HG02588 (cell line): ENCODE data around the gene MBD3L2.
"Not testable (repeated sequence)": the region's sequence is repeated elsewhere in the genome, so short reads cannot be mapped to it uniquely, and the experiment has no call there.

Source experiments
- ATAC-seq: cut with Tn5 transposase; IDR thresholded peaks from one replicate; pipeline ENCODE4 v1.9.1; 2021; ENCODE audit warnings: mild to moderate bottlenecking, moderate library complexity; ENCODE audit not compliant: unreplicated experiment

Gene MBD3L2

DNA sequence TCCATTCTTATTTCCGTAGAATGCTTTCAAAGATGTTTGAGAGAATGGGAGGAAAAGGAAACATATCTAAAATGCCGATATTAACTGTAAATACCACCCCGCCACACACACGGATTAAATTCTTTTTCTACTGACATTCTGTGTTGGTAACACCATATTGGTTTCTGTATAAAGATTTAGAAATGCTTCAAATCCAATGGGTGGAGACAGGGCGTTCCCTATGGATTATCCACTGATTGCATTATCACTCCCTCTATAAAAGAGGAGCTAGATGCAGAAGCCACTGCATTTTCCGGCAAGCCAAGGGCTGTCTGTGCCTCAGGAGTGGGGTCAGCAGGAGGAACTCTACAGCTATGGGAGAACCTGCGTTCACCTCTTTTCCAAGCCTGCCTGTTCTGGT, at the start of gene MBD3L2:
Gene MBD3L2, plus strand, starts transcription at position 301 of the 400 bp plus-strand sequence. Its CDS starts 53 bp downstream, at position 354.
- ATAC-seq = not testable (repeated sequence)

DNA sequence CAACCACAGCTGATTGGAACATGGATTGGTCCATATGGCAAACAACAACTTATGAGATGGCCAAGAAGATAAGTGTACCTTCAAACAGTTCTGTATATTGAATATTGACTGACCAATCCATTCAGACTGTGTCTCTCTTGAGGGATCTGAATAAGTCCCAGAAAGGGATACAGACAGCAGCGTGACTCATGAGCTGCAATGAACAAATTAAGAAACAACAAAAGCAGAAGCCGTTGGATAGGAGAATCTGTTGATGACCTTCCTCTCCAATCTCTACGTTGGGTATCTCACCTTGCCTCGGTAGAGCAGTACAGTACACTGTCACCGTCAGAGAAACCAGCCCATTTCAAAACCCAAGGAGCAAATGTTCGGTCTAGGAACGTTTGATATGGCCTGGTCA, 49.2 kb upstream of the MBD3L2 start:
- ATAC-seq = no peak

DNA sequence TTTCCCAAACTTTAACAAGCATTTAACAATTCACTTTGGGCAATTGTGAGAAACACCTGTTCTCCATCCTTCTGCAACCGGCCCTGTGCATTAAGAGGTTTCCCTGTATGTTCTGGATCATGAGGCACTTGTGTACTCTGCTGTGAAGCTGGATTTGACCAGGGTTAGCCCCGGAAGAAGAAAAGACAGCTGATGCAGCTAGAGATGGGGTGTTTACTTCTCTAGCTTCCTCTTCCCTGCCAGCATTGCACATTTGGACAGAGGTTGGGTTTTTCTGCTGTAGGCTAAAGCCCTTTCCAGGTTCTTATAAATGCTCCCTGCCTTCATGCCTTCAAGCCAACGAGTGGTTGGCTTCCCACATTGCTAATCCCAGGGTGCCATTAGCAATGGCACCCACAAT, 48.8 kb upstream of the MBD3L2 start:
- no peak for ATAC-seq

DNA sequence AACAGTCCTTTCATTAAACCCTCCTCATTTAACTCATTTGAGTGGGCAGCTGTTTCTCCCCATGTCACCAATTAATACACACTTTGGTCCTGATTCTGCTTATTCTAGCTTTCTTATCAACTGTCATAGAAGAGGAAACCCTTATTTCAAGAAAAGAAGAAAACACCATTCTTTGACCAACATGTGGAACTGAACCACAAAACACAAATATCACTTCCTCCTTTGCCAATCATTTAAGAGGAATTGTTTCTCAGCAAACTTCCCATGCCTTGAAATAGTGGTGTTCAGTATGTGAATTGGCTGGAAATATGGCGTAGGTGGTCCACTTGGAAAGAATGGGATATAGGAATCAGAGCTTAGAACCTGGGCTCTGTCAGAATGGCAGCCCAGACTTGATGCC, 48.3 kb upstream of the MBD3L2 start:
- no peak for ATAC-seq

DNA sequence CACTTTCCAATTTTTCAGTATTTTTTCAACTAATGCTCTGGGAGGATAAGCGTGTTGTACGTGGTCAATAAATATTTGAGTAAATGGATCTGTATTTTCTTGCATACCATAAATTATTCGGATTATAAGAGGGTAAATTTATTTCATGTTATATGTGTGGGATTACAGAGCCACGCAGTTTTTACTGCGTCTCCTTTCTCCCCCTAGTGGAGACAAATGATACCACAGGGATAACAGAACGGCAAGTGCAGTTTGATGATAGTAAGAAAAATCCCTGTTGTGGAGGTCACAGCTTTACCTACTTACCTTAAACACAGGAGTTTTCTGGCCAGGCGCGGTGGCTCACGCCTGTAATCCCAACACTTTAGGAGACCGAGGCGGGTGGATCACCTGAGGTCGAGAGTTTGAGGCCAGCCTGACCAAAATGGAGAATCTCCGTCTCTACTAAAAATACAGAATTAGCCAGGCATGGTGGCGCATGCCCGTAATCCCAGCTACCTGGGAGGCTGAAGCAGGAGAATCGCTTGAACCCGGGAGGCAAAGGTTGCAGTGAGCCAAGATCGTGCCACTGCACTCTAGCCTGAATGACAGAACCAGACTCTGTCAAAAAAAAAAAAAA, 44.7 kb upstream of the MBD3L2 start:
- no peak for ATAC-seq

DNA sequence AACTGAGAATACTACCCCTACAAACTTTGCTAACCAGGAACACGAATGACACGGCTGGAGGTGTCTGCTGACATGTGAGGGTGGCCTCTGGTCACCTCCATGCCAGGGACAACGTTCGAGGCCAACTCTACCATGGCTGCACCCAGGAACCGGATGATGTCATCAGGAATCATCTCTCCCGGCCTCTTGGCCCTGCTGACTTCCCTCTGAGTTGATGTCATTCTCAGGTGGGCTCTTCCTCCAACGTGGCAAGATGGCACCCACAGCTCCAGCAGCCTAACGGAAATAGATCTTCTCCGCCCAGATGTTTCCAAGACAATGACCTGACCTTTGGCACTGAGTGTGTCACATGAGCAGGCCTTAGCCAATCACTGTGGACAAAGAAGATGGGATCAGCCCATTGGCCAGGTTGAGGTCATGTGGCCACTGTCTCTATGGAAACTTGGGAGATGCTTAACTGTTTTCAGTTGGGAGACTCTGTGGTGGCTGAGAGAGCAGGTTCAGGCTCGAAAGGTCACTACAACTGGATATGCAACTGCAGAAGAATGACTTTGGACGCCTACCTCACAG, 42.9 kb upstream of the MBD3L2 start:
- no peak for ATAC-seq

DNA sequence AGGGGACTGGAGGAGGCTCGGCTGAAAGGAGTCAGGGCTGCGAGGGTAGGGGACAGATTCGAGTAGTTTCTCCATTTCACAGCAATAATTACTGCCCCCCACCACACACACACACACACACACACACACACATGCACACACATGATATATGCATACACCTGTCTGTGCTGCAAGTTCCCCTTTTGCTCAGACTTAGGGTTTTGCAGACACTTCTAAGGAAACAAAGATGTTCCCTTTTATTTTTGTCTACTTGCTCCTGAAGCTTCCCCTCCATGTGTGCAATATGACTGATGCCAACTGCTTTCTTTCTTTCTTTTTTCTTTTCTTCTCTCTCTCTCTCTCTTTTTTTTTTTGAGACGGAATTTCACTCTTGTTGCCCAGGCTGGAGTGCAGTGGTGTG, 41.3 kb upstream of the MBD3L2 start:
- no peak for ATAC-seq

DNA sequence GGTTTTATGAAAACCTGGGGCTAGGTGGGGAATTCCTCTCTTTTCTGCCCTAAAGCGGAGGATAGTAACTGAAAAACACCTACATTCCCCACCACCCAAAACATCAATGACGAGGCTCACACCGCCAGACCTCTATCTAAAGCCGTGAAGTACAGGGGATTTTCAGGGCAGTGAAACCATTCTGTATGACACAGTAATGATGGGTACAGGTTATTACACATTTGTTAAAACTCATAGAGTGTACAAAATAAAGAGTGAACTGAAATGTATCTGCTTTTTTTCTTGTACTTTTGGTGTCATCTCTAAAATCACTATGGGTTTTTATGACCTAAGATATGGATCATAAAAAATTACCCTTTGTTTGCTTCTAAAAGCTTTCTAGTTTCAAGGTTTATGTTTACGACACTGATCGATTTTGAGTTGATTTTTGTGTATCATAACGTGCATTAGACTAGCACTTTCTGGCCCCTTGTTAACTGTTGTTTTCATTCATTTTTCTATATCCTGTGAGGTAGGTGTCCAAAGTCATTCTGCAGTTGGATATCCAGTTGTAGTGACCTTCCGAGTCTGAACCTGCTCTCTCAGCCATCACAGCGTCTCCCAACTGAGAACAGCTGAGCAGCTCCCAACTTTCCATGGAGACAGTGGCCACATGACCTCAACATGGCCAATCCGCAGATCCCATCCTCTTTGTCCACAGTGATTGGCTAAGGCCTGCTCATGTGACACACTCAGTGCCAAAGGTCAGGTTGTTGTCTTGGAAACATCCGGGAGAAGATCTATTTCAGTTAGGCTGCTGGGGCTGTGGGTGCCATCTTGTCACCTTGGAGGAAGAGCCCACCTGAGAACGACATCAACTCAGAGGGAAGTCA, 38.2 kb upstream of the MBD3L2 start:
- no peak for ATAC-seq

DNA sequence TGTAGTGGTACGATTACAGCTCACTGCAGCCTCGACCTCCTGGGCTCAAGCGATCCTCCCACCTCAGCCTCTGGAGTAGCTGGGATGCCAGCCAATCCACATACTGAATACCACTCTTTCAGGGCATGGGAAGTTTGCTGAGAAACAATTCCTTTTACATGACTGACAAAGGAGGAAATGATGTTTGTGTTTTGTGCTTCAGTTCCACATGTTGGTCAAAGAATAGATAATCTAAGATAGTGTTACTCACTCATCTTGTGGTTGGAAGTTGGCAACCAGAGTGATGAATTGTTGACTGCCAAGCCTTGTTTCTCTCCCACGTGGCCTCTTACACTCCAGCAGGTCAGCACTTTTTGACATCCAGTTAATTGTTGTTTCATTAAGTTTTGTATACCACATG, 35.4 kb upstream of the MBD3L2 start:
- ATAC-seq = no peak

DNA sequence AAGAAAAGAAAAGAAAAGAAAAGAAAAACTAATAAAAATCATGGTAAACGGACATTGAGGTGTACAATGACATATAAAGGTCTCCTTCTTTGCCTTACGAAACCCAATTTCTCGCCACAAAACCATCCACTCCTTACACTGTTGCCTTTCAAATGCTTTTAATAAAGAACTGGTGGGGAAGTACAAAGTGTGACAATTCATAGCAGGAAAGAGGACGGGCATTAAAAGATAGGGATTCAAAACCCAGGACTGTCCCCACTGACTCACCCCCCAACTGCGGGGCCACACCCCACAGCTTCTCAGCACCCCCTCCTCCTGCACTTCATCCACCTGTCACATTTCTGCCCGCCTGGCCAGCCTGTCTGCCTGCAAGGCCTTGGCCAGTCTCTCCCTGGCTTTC, 30.3 kb upstream of the MBD3L2 start:
- ATAC-seq = no peak

DNA sequence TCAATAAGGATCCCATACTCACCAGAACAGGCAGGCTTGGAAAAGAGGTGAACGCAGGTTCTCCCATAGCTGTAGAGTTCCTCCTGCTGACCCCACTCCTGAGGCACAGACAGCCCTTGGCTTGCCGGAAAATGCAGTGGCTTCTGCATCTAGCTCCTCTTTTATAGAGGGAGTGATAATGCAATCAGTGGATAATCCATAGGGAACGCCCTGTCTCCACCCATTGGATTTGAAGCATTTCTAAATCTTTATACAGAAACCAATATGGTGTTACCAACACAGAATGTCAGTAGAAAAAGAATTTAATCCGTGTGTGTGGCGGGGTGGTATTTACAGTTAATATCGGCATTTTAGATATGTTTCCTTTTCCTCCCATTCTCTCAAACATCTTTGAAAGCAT, 27.8 kb upstream of the MBD3L2 start, which contains the start of gene MBD3L2B:
Gene MBD3L2B, minus strand, starts transcription at position 101 of the 400 bp plus-strand sequence. Its CDS starts 34 bp downstream, at position 67.
- not testable (repeated sequence) for ATAC-seq

DNA sequence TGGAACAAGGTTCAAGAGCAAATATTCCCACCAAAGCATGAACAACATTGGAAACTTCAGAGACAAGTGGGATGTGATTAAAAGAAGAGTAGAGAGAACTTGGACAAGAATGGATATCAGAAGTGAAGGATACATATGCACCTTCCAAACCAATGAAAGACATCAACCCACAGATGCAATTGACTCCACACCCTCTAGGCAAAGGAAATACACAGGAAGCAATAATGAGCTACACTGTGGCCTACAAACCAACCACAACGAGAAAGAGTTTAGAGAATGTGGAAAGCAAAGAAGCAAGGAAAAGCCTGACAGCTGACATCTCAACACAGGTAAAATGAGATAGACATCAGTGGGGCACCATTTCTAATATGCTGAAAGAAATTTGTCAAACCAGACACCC, 20.3 kb upstream of the MBD3L2 start:
- ATAC-seq = not testable (repeated sequence)

DNA sequence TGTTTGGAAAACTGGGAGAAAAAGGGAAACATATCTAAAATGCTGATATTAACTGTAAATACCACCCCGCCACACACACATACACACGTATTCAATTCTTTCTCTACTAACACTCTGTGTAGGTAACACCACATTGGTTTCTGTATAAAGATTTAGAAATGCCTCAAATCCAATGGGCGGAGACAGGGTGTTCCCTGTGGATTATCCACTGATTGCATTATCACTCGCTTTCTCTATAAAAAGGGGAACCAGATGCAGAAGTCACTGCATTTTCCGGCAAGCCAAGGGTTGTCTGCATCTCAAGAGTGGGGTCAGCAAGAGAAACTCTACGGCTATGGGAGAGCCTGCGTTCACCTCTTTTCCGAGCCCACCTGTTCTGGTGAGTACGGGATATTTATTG, 18.8 kb upstream of the MBD3L2 start, which contains the start of gene MBD3L5:
Gene MBD3L5, plus strand, starts transcription at position 301 of the 400 bp plus-strand sequence. Its CDS starts 34 bp downstream, at position 335.
- ATAC-seq = not testable (repeated sequence)

DNA sequence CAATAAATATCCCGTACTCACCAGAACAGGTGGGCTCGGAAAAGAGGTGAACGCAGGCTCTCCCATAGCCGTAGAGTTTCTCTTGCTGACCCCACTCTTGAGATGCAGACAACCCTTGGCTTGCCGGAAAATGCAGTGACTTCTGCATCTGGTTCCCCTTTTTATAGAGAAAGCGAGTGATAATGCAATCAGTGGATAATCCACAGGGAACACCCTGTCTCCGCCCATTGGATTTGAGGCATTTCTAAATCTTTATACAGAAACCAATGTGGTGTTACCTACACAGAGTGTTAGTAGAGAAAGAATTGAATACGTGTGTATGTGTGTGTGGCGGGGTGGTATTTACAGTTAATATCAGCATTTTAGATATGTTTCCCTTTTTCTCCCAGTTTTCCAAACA, 9.0 kb upstream of the MBD3L2 start, which contains the start of gene MBD3L4:
Gene MBD3L4, minus strand, starts transcription at position 101 of the 400 bp plus-strand sequence. Its CDS starts 35 bp downstream, at position 66.
- not testable (repeated sequence) for ATAC-seq

DNA sequence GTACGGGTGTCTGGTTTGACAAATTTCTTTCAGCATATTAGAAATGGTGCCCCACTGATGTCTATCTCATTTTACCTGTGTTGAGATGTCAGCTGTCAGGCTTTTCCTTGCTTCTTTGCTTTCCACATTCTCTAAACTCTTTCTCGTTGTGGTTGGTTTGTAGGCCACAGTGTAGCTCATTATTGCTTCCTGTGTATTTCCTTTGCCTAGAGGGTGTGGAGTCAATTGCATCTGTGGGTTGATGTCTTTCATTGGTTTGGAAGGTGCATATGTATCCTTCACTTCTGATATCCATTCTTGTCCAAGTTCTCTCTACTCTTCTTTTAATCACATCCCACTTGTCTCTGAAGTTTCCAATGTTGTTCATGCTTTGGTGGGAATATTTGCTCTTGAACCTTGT, 7.6 kb upstream of the MBD3L2 start:
- not testable (repeated sequence) for ATAC-seq

DNA sequence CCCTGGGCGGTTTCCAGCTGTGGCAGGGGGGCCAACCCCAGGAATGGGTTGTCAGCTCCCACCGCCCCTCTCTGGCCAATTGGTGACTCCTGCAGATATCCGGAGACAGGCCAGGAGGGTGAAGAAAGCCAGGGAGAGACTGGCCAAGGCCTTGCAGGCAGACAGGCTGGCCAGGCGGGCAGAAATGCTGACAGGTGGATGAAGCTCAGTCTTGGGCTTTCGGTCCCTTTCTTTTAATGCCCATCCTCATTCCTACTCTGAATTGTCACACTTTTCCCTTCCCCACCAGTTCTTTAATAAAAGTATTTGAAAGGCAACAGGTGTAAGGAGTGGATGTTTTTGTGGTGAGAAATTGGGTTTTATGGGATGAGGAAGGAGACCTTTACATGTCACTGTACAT, 2.3 kb downstream of the MBD3L2 start:
- ATAC-seq = not testable (repeated sequence)

DNA sequence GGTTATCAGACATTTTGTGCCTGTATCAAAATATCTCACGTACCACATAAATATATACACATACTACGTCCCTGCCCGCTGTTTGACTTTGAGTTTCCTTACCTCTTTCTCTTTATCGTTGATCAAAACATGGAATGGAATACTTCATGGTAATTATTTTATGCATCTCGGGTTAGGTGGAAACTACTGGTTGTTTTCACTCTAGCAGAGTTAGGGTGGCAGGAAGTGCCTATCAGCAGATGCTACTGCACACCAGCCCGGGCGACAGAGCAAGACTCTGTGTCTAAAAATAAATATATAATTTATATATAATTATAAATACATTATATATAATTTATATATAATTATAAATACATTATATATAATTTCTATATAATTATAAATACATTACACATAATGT, 3.8 kb downstream of the MBD3L2 start:
- ATAC-seq = not testable (repeated sequence)

DNA sequence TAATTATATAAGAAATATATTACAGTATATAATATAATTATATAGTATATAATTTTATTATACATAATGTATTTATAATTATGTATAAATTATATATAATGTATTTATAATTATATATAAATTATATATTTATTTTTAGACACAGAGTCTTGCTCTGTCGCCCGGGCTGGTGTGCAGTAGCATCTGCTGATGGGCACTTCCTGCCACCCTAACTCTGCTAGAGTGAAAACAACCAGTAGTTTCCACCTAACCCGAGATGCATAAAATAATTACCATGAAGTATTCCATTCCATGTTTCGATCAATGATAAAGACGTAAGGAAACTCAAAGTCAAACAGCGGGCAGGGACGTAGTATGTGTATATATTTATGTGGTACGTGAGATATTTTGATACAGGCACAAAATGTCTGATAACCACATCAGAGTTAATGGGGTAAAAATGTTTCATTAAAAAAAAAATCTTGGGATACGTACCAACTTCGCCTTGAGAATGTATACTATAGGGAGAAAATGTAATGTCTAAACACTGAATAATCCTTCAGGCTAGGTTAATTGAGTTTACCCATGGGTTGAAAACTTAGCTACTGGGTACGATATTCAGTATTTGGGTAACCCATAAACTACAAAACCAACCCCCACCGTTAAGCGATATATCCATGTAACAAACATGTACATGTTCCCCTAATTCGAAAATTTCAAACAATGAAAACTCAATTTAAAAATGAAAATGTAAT, 5.7 kb downstream of the MBD3L2 start:
- ATAC-seq = not testable (repeated sequence)

DNA sequence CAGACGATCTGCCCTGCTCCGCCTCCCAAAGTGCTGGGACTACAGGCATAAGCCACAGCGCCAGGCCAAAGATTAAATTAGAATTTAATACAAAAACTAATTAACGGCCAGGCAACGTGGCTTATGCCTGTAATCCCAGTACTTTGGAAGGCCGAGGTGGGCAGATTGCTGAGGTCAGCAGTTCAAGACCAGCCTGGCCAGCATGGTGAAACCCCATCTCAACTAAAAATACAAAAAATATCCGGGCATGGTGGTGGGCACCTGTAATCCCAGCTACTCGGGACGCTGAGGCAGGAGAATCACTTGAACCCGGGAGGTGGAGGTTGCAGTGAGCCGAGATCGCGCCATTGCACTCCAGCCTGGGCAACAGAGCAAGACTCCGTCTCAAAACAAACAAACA, 6.6 kb downstream of the MBD3L2 start:
- not testable (repeated sequence) for ATAC-seq

DNA sequence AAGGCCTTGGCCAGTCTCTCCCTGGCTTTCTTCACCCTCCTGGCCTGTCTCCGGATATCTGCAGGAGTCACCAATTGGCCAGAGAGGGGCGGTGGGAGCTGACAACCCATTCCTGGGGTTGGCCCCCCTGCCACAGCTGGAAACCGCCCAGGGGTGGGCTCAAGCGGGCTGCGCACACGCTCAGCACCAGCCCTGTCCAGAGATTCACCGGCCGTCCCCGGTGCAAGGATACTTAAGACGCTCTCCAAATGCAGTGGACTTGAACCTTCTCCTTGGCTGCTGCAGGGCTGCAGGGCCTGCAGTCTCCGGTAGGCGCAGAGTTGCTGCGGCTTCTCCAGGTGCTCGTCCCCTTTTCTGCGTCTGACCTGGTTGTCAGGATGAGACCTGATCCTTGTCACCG, 7.2 kb downstream of the MBD3L2 start:
- ATAC-seq = not testable (repeated sequence)

DNA sequence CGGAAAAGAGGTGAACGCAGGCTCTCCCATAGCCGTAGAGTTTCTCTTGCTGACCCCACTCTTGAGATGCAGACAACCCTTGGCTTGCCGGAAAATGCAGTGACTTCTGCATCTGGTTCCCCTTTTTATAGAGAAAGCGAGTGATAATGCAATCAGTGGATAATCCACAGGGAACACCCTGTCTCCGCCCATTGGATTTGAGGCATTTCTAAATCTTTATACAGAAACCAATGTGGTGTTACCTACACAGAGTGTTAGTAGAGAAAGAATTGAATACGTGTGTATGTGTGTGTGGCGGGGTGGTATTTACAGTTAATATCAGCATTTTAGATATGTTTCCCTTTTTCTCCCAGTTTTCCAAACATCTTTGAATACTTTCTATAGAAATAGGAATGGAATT, 9.5 kb downstream of the MBD3L2 start, which contains the start of gene MBD3L3:
Gene MBD3L3, minus strand, starts transcription at position 101 of the 400 bp plus-strand sequence. Its CDS starts 71 bp downstream, at position 30.
- ATAC-seq = not testable (repeated sequence)
